Breast epithelium (tissue), 4 donors: Measurements from ENCODE around the gene ACADS. TPM values are rescaled to one million over a fixed set of nuclear protein-coding genes. Genes with fewer than 3 reads are reported as not detected.

Experiments used
- DNase-seq, 2 donors: peaks; one replicate each; pipeline ENCODE4 v3.0.0-alpha.2; 2019; ENCODE audit warnings: low spot score in 2 of 2
- H3K27ac ChIP-seq, 2 donors: fragments of 200-600 bp; sonication (generic) in 1 of 2; one replicate each; pipeline ENCODE4 v1.5.1; 2016 to 2019; ENCODE audit warnings: mild to moderate bottlenecking in 1 of 2
- H3K27me3 ChIP-seq, 2 donors: fragments of 200-600 bp; sonication (generic) in 1 of 2; one replicate each; pipeline versions ENCODE4 v1.5.1 to v1.6.0; 2017 to 2019; ENCODE audit warnings: control low read depth in 1 of 2, mild to moderate bottlenecking in 1 of 2
- H3K36me3 ChIP-seq: fragments of 200-600 bp; one replicate; pipeline ENCODE4 v1.5.1; 2019
- H3K4me1 ChIP-seq, 2 donors: fragments of 200-600 bp; sonication (generic); one replicate each; pipeline ENCODE4 v1.5.1; 2016 to 2019; ENCODE audit warnings: control low read depth in 1 of 2
- H3K4me3 ChIP-seq, 3 donors: fragments of 200-600 bp; sonication (generic); 1 replicate in 2 of 3; 2 replicates in 1 of 3; pipeline ENCODE4 v1.5.1; 2016 to 2019; ENCODE audit warnings: mild to moderate bottlenecking in 3 of 3, moderate library complexity in 2 of 3
- H3K9me3 ChIP-seq, 2 donors: fragments of 200-600 bp; sonication (generic) in 1 of 2; one replicate each; pipeline ENCODE4 v1.5.1; 2016 to 2019; ENCODE audit warnings: control low read depth in 1 of 2
- CTCF ChIP-seq, 3 donors: fragments of 450-650 bp; IDR thresholded peaks; one replicate each; pipeline ENCODE4 v1.5.1; 2016 to 2017; ENCODE audit warnings: antibody characterized with exemption in 3 of 3, mild to moderate bottlenecking in 3 of 3, moderate library complexity in 3 of 3
- POLR2A ChIP-seq: fragments of 450-650 bp; IDR thresholded peaks from one replicate; pipeline ENCODE4 v1.6.1; 2016; ENCODE audit warnings: antibody characterized with exemption, mild to moderate bottlenecking, moderate library complexity
- POLR2AphosphoS5 ChIP-seq, 3 donors: sonication (generic); formaldehyde crosslinking; IDR thresholded peaks; one replicate each; pipeline ENCODE4 v1.6.1; 2017; ENCODE audit warnings: antibody characterized with exemption in 3 of 3
- intact Hi-C: fragments of 100-400 bp; cut with DNase I; formaldehyde crosslinking; loops from one replicate; pipeline ENCODE4 v1.15.1; 2023; ENCODE audit warnings: low total_unique reads
- total RNA-seq, 3 donors: library from RNA; depleted of rRNA; stranded (reverse); fragments of >200 nt; gene quantifications; one replicate each; pipeline ENCODE4 v1.1.0, GENCODE V29; 2016

The ACADS gene
- total RNA-seq, 3 donors from 2014 or later, result 38.3 to 114 (median 54.3) TPM

DNA sequence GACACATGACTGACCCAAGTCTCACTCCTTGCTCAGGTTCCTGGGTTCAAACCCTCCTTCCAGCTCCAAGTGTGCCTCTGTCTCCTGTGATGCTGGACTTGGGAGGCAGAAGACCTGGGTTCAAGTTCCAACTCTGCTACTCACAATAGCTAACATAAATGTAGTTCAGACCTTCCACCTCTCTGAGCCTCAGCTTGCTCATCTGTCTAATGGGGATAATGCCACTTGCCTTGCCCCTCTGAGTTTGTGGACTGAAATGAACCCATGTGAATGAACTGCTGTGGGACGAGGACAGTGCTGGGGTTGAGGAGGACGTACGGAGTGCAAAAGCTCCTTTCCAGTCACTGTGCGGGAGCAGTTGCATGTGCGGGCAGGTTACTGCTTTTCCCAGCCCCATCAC is 40.9 kb downstream of the ACADS start:
- H3K4me3 ChIP-seq, result no peak overlapping the region
- H3K36me3 ChIP-seq, result no peaks in the 10 kb centered on the region
- no peaks in the 10 kb centered on the region for H3K27me3 ChIP-seq
- TF ChIP-seq POLR2AphosphoS5 (IDR thresholded peaks at IDR 0.05) (no peak), POLR2A (no peak), CTCF (IDR thresholded peaks at IDR 0.05) (no peak)
- no peaks in the 10 kb centered on the region for H3K9me3 ChIP-seq
- H3K4me1 ChIP-seq, result no peaks in the 10 kb centered on the region
- intact Hi-C loops, result no loop called here
- DNase-seq, result no peak
- H3K27ac ChIP-seq, result no peak overlapping the region

GRCh38 chr12:120767071-120768024 is 41.7 kb downstream of the ACADS start:
- intact Hi-C loops, result no loop called here
- H3K9me3 ChIP-seq, result no peaks in the 10 kb centered on the region
- no peaks in the 10 kb centered on the region for H3K4me1 ChIP-seq
- TF ChIP-seq POLR2AphosphoS5 (IDR thresholded peaks at IDR 0.05), result no peak
- no peak for TF ChIP-seq CTCF (IDR thresholded peaks at IDR 0.05)
- no peak for TF ChIP-seq POLR2A
- H3K27ac ChIP-seq, result peak overlapping the region in 1 of 2 donors; percentile 12
- no peak for DNase-seq
- no peaks in the 10 kb centered on the region for H3K27me3 ChIP-seq
- H3K36me3 ChIP-seq, result no peaks in the 10 kb centered on the region
- H3K4me3 ChIP-seq, result no peak overlapping the region

- TF ChIP-seq POLR2A, result no peak
- no peak for TF ChIP-seq CTCF (IDR thresholded peaks at IDR 0.05)
Measured at GRCh38 chr12:120771097-120771496, 45.5 kb downstream of the ACADS start.

GRCh38 chr12:120774169-120774916 is 48.7 kb downstream of the ACADS start:
- no peaks in the 10 kb centered on the region for H3K9me3 ChIP-seq
- no peaks in the 10 kb centered on the region for H3K27me3 ChIP-seq
- TF ChIP-seq CTCF (IDR thresholded peaks at IDR 0.05), result no peak
- no peak for TF ChIP-seq POLR2A
- TF ChIP-seq POLR2AphosphoS5 (IDR thresholded peaks at IDR 0.05), result no peak
- no peak overlapping the region for H3K27ac ChIP-seq
- H3K36me3 ChIP-seq, result no peaks in the 10 kb centered on the region
- intact Hi-C loops, result no loop called here
- H3K4me1 ChIP-seq, result no peaks in the 10 kb centered on the region
- no peak for DNase-seq
- no peak overlapping the region for H3K4me3 ChIP-seq

More at GRCh38 chr12:120771097-120771496, 45.5 kb downstream of the ACADS start:
- no peak overlapping the region for H3K27ac ChIP-seq
- no peaks in the 10 kb centered on the region for H3K36me3 ChIP-seq
- H3K9me3 ChIP-seq, result no peaks in the 10 kb centered on the region
- H3K4me1 ChIP-seq, result no peaks in the 10 kb centered on the region
- DNase-seq, result no peak
- H3K4me3 ChIP-seq, result no peak overlapping the region
- H3K27me3 ChIP-seq, result no peaks in the 10 kb centered on the region
- intact Hi-C loops, result no loop called here
